MCF 10A (cell line): ENCODE results near the gene C19orf53. TPM values are rescaled to one million over a fixed set of nuclear protein-coding genes. Genes with fewer than 3 reads are reported as not detected.

ENCODE experiments used
- BruUV-seq: library from RNA; stranded (reverse); fragments of 400-500 nt; replicated peaks from 2 replicates; lab custom pipeline; 2021; lab: Mats Ljungman, UMichigan
- CTCF ChIA-PET: fragments of 300-600 bp; sonication (Branson Sonifier 250); formaldehyde crosslinking; extraction: SDS; loops from one replicate; lab custom pipeline; 2021; ENCODE audit warnings: antibody characterized with exemption, inconsistent platforms; lab: Yijun Ruan, JAX
- POLR2A ChIA-PET: fragments of 300-600, 350-650 bp; sonication (Branson Sonifier 250); formaldehyde crosslinking; extraction: SDS; loops from one replicate; lab custom pipeline; 2020; ENCODE audit warnings: antibody characterized with exemption, inconsistent platforms; lab: Yijun Ruan, JAX
- DNase-seq: peaks from one replicate; pipeline ENCODE4 v3.0.0-alpha.2; 2018; ENCODE audit not compliant: unreplicated experiment
- H3K27ac Mint-ChIP-seq: one replicate; pipeline ENCODE4 v1.8.0; 2022; ENCODE audit warnings: mild to moderate bottlenecking, low read depth, mixed read lengths; ENCODE audit not compliant: unreplicated experiment
- H3K27me3 Mint-ChIP-seq: one replicate; pipeline ENCODE4 v1.8.0; 2022; ENCODE audit warnings: mixed read lengths; ENCODE audit not compliant: insufficient read depth, unreplicated experiment
- H3K36me3 Mint-ChIP-seq: one replicate; pipeline ENCODE4 v1.8.0; 2022; ENCODE audit warnings: mild to moderate bottlenecking, moderate library complexity, mixed read lengths; ENCODE audit not compliant: insufficient read depth, unreplicated experiment
- H3K4me1 Mint-ChIP-seq: one replicate; pipeline ENCODE4 v1.8.0; 2022; ENCODE audit warnings: mixed read lengths; ENCODE audit not compliant: insufficient read depth, unreplicated experiment
- H3K4me3 Mint-ChIP-seq: one replicate; pipeline ENCODE4 v1.8.0; 2022; ENCODE audit warnings: mild to moderate bottlenecking, moderate library complexity, mixed read lengths; ENCODE audit not compliant: unreplicated experiment
- H3K9me3 Mint-ChIP-seq: one replicate; pipeline ENCODE4 v1.8.0; 2022; ENCODE audit warnings: mixed read lengths; ENCODE audit not compliant: unreplicated experiment
- intact Hi-C: fragments of 100-400 bp; cut with micrococcal nuclease; formaldehyde crosslinking; loops from 2 replicates; pipeline ENCODE4 v1.14.1; 2022
- total RNA-seq: library from RNA; stranded (reverse); gene quantifications from 2 replicates; pipeline ENCODE4 v1.2.3, GENCODE V29; 2022
- TF ChIP-seq, protein P1 (sequence below): fragments of 200-600 bp; IDR thresholded peaks from one replicate; pipeline ENCODE4 v1.8.0; 2022; ENCODE audit warnings: antibody characterized with exemption, mild to moderate bottlenecking; ENCODE audit not compliant: unreplicated experiment

C19orf53 gene
- total RNA-seq, 1 experiment from 2014 or later, result 101 TPM

DNA sequence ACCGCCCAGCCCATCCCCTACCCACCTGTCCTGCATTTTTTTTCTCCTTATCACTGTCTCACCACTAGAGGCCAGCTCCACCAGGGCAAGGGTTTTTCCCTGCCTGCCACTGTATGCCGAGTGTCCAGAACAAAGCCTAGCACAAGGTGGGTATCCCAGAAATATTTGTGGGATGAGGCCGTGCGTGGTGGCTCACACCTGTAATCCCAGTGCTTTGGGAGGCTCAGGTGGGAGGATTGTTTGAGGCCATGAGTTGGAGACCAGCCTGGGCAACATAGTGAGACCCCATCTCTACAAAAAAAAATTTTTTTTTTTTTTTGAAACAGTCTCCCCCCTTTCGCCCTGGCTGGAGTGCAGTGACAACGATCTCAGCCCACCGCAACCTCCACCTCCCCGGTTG, 12.8 kb upstream of the C19orf53 start:
- Mint-ChIP-seq H3K27ac (no peak overlapping the region), H3K4me1 (peaks cover 17% of the 10 kb centered on the region), H3K4me3 (no peak overlapping the region), H3K9me3 (no peaks in the 10 kb centered on the region), H3K36me3 (peaks cover 57% of the 10 kb centered on the region), H3K27me3 (no peaks in the 10 kb centered on the region)
- POLR2A ChIA-PET, result interaction anchor here (0.7 to 2.4 kb wide), 6 partner anchors 10 to 141 kb away, joined by 3 to 16 read pairs (median 4); partner anchors contain the start of gene C19orf53
- DNase-seq, result no peak
- TF ChIP-seq, protein P1, sequence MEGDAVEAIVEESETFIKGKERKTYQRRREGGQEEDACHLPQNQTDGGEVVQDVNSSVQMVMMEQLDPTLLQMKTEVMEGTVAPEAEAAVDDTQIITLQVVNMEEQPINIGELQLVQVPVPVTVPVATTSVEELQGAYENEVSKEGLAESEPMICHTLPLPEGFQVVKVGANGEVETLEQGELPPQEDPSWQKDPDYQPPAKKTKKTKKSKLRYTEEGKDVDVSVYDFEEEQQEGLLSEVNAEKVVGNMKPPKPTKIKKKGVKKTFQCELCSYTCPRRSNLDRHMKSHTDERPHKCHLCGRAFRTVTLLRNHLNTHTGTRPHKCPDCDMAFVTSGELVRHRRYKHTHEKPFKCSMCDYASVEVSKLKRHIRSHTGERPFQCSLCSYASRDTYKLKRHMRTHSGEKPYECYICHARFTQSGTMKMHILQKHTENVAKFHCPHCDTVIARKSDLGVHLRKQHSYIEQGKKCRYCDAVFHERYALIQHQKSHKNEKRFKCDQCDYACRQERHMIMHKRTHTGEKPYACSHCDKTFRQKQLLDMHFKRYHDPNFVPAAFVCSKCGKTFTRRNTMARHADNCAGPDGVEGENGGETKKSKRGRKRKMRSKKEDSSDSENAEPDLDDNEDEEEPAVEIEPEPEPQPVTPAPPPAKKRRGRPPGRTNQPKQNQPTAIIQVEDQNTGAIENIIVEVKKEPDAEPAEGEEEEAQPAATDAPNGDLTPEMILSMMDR, result no peak
- BruUV-seq, result no TSS peak
- intact Hi-C loops, result no loop called here
- CTCF ChIA-PET, result interaction anchor here (0.6 to 0.8 kb wide), 3 partner anchors 12 to 100 kb away, joined by 3 to 4 read pairs (median 3); no protein-coding TSS in a partner anchor

- BruUV-seq, result no TSS peak
- TF ChIP-seq, protein P1, result no peak
- POLR2A ChIA-PET, result interaction anchor here (0.7 to 4.8 kb wide), 5 partner anchors 11 to 238 kb away, joined by 3 to 51 read pairs (median 16); partner anchors contain the start of gene C19orf53
- peaks cover 17% of the 10 kb centered on the region for H3K4me1 Mint-ChIP-seq
- H3K27me3 Mint-ChIP-seq, result no peaks in the 10 kb centered on the region
- H3K36me3 Mint-ChIP-seq, result peaks cover 56% of the 10 kb centered on the region
- no peak for DNase-seq
- CTCF ChIA-PET, result no interaction called here
- H3K4me3 Mint-ChIP-seq, result peak overlapping the region; percentile 81
- no peak overlapping the region for H3K27ac Mint-ChIP-seq
- no peaks in the 10 kb centered on the region for H3K9me3 Mint-ChIP-seq
- intact Hi-C loops, result no loop called here
Observed at GRCh38 chr19:13762635-13763235, 11.5 kb upstream of the C19orf53 start.

DNA sequence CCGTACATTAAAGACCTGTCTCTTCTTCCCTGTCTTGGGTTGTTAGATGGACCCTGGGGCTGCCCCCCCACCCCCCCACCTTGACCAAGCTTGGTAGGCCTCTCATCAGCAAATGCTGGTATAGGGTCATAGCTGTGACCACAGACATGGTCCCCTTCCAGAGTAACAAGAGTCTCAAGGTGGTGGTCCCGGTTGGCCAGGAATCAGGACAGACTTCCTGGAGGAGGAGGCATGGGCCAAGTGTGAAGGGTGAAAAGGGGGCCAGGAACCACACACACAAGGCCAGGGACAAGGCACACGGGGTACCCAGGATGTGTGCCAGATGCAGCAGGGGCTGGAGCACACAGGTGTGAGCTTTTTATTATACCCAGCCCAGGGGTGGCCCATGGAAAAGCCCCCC, 11.0 kb upstream of the C19orf53 start:
- intact Hi-C loops, result no loop called here
- no TSS peak for BruUV-seq
- peak overlapping the region; percentile 81 for H3K4me3 Mint-ChIP-seq
- no peaks in the 10 kb centered on the region for H3K27me3 Mint-ChIP-seq
- H3K9me3 Mint-ChIP-seq, result no peaks in the 10 kb centered on the region
- H3K4me1 Mint-ChIP-seq, result peaks cover 17% of the 10 kb centered on the region
- POLR2A ChIA-PET, result interaction anchor here (0.7 to 4.8 kb wide), 4 partner anchors 11 to 237 kb away, joined by 3 to 51 read pairs (median 26); partner anchors contain the start of gene C19orf53
- H3K27ac Mint-ChIP-seq, result no peak overlapping the region
- DNase-seq, result no peak
- CTCF ChIA-PET, result no interaction called here
- TF ChIP-seq, protein P1, result no peak
- H3K36me3 Mint-ChIP-seq, result peaks cover 58% of the 10 kb centered on the region

DNA sequence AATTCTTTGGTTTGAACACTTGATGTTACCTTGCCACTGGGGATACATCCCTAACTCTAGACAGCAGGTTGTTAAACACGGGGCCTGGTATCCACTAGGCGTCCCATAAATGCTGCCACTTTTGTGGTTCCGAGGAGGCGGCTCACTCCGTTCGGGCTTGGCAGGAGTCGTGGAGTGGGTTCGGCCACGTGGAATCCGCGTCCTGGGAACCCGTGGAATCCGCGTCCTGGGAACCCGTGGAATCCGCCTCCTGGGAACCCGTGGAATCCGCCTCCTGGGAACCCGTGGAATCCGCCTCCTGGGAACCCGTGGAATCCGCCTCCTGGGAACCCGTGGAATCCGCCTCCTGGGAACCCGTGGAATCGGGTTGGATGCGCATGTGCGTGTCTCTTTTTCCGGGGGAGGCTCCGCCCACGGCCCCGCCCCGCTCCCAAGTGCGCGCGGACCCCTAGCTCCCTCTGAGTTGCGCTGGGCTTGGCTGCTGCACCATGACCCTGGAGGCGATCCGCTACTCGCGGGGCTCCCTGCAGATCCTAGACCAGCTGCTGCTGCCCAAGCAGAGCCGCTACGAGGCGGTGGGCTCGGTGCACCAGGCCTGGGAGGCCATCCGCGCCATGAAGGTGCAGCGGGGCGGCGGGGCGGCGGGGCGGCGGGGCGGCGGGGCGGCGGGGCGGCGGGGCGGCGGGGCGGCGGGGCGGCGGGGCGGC, 10.0 kb upstream of the C19orf53 start, which contains the start of gene MRI1:
TSS of gene MRI1 (plus strand) at position 422 of the 707 bp plus-strand sequence. CDS start at position 489, 67 bp downstream.
- peak; percentile 69 for DNase-seq
- Mint-ChIP-seq H3K36me3 (peaks cover 58% of the 10 kb centered on the region), H3K4me3 (peak within 1 kb of the TSS; percentile 81), H3K4me1 (peaks cover 17% of the 10 kb centered on the region), H3K27me3 (no peaks in the 10 kb centered on the region), H3K27ac (peak within 1 kb of the TSS; percentile 81), H3K9me3 (no peaks in the 10 kb centered on the region)
- intact Hi-C loops, result no loop called here
- TF ChIP-seq, protein P1, result no peak
- ChIA-PET CTCF (interaction anchor here (0.7 kb wide), 1 partner anchor 531 kb away, joined by 4 read pairs; no protein-coding TSS in a partner anchor), POLR2A (interaction anchor here (0.6 to 4.8 kb wide), 13 partner anchors 10 to 751 kb away, joined by 3 to 51 read pairs (median 4); partner anchors contain the start of gene C19orf53)
- BruUV-seq, result TSS peak; percentile 88
